Kidney epithelial cell (primary cell): Measurements from ENCODE around the gene SYNC. TPM values are rescaled to one million over a fixed set of nuclear protein-coding genes. Genes with fewer than 3 reads are reported as not detected.
"Not testable (repeated sequence)": the region's sequence is repeated elsewhere in the genome, so short reads cannot be mapped to it uniquely, and the experiment has no call there.

Source experiments
- DNase-seq: peaks from one replicate; pipeline ENCODE4 v3.0.0-alpha.2; 2010; ENCODE audit warnings: low read depth
- H3K27me3 ChIP-seq: 2 replicates; pipeline ENCODE4 v1.6.0; 2011; ENCODE audit warnings: low read length; ENCODE audit not compliant: control insufficient read depth, insufficient read depth
- H3K36me3 ChIP-seq: 2 replicates; pipeline ENCODE4 v1.5.1; 2011; ENCODE audit warnings: low read length; ENCODE audit not compliant: control insufficient read depth, insufficient read depth
- H3K4me3 ChIP-seq: 2 replicates; pipeline ENCODE4 v1.5.1; 2011; ENCODE audit warnings: low read depth, mild to moderate bottlenecking, control low read depth, low read length
- CTCF ChIP-seq: IDR thresholded peaks from 2 replicates; pipeline ENCODE4 v1.5.1; 2011; ENCODE audit warnings: mild to moderate bottlenecking, moderate library complexity, low read length, control low read depth, inconsistent platforms; ENCODE audit not compliant: insufficient read depth, poor library complexity, severe bottlenecking
- total RNA-seq: library from RNA; depleted of rRNA; stranded (reverse); fragments of >200 nt; gene quantifications from 2 replicates; pipeline ENCODE4 v1.2.3, GENCODE V29; 2015

SYNC gene
- total RNA-seq, 1 donor from 2014 or later: 3.8 TPM

- TF ChIP-seq CTCF: no peak
- peak overlapping the region; percentile 73 for H3K4me3 ChIP-seq
- no peak for DNase-seq
- no peaks in the 10 kb centered on the region for H3K27me3 ChIP-seq
- no peaks in the 10 kb centered on the region for H3K36me3 ChIP-seq
Observed at GRCh38 chr1:32701951-32702598, 495 bp downstream of the SYNC start.

GRCh38 chr1:32701421-32701911 lies 1.1 kb downstream of the SYNC start:
- Histone ChIP-seq H3K4me3 (peak overlapping the region; percentile 73), H3K36me3 (no peaks in the 10 kb centered on the region), H3K27me3 (no peaks in the 10 kb centered on the region)
- TF ChIP-seq CTCF: no peak
- DNase-seq: no peak

GRCh38 chr1:32696996-32697395 lies 5.6 kb downstream of the SYNC start:
- DNase-seq, H3K27me3 ChIP-seq, H3K36me3 ChIP-seq, H3K4me3 ChIP-seq: not testable (repeated sequence)

GRCh38 chr1:32696041-32696440 lies 6.5 kb downstream of the SYNC start:
- Histone ChIP-seq H3K4me3 (no peak overlapping the region), H3K36me3 (no peaks in the 10 kb centered on the region), H3K27me3 (no peaks in the 10 kb centered on the region)
- no peak for DNase-seq
- TF ChIP-seq CTCF: no peak

- Histone ChIP-seq H3K4me3 (no peak overlapping the region), H3K27me3 (no peaks in the 10 kb centered on the region), H3K36me3 (no peaks in the 10 kb centered on the region)
- no peak for TF ChIP-seq CTCF
- DNase-seq: no peak
Observed at GRCh38 chr1:32695098-32695904, 7.3 kb downstream of the SYNC start.

GRCh38 chr1:32693455-32694174 lies 9.0 kb downstream of the SYNC start:
- DNase-seq: no peak
- Histone ChIP-seq H3K36me3 (no peaks in the 10 kb centered on the region), H3K27me3 (no peaks in the 10 kb centered on the region), H3K4me3 (no peak overlapping the region)
- no peak for TF ChIP-seq CTCF
